Neuronal stem cell (in vitro differentiated cells): ENCODE measurements around the gene SLC13A2. TPM values are rescaled to one million over a fixed set of nuclear protein-coding genes. Genes with fewer than 3 reads are reported as not detected.
A peak's percentile ranks its signal among the peaks of the same experiment; 100 is the strongest.

ENCODE experiments used
- DNase-seq: peaks from one replicate; pipeline ENCODE4 v3.0.0-alpha.2; 2013; ENCODE audit warnings: low spot score
- H2AFZ ChIP-seq: one replicate; pipeline ENCODE4 v1.6.1; 2013; ENCODE audit warnings: mild to moderate bottlenecking, low read length, inconsistent platforms
- H2AK5ac ChIP-seq: 2 replicates; pipeline ENCODE4 v1.6.1; 2013; ENCODE audit warnings: low read depth, mild to moderate bottlenecking, inconsistent platforms, low read length, moderate library complexity, mixed read lengths
- H2BK120ac ChIP-seq: 2 replicates; pipeline ENCODE4 v1.6.1; 2013; ENCODE audit warnings: low read depth, mild to moderate bottlenecking, inconsistent platforms, low read length, moderate library complexity, mixed read lengths
- H2BK12ac ChIP-seq: one replicate; pipeline ENCODE4 v1.6.1; 2013; ENCODE audit warnings: low read length, inconsistent platforms
- H2BK15ac ChIP-seq: 2 replicates; pipeline ENCODE4 v1.6.1; 2013; ENCODE audit warnings: mild to moderate bottlenecking, low read length, inconsistent platforms, mixed read lengths
- H2BK5ac ChIP-seq: one replicate; pipeline ENCODE4 v1.6.1; 2013; ENCODE audit warnings: inconsistent platforms, mild to moderate bottlenecking, low read length, moderate library complexity
- H3K14ac ChIP-seq: one replicate; pipeline ENCODE4 v1.6.1; 2013; ENCODE audit warnings: low read length, inconsistent platforms
- H3K18ac ChIP-seq: 2 replicates; pipeline ENCODE4 v1.6.1; 2013; ENCODE audit warnings: low read length, inconsistent platforms
- H3K23ac ChIP-seq: 2 replicates; pipeline ENCODE4 v1.6.1; 2013; ENCODE audit warnings: low read depth, mild to moderate bottlenecking, mixed read lengths, low read length, inconsistent platforms; ENCODE audit not compliant: poor library complexity
- H3K27ac ChIP-seq: replicated peaks from 3 replicates; pipeline ENCODE4 v1.5.1; 2013; ENCODE audit warnings: low read length, inconsistent platforms
- H3K27me3 ChIP-seq, 3 experiments: 2 replicates each; pipeline ENCODE4 v1.6.1; 2013; ENCODE audit warnings: low read length in 3 of 3, mild to moderate bottlenecking in 2 of 3, inconsistent platforms in 1 of 3, low read depth in 1 of 3, mixed read lengths in 1 of 3, moderate library complexity in 1 of 3; ENCODE audit not compliant: control insufficient read depth in 3 of 3, insufficient read depth in 3 of 3
- H3K36me3 ChIP-seq, 2 donors: replicated peaks in 1 of 2; 2 replicates each; pipeline ENCODE4 v1.6.1; 2013; ENCODE audit warnings: low read length in 2 of 2; ENCODE audit not compliant: control insufficient read depth in 2 of 2, insufficient read depth in 2 of 2
- H3K4ac ChIP-seq: 2 replicates; pipeline ENCODE4 v1.6.1; 2013; ENCODE audit warnings: inconsistent platforms, mild to moderate bottlenecking, low read length, moderate library complexity
- H3K4me1 ChIP-seq, 2 donors: 1 replicate in 1 of 2; 2 replicates in 1 of 2; pipeline ENCODE4 v1.6.1; 2013; ENCODE audit warnings: low read length in 2 of 2, low read depth in 1 of 2; ENCODE audit not compliant: control insufficient read depth in 2 of 2, insufficient read depth in 1 of 2
- H3K4me2 ChIP-seq: one replicate; pipeline ENCODE4 v1.6.1; 2013; ENCODE audit warnings: mild to moderate bottlenecking, low read length, inconsistent platforms; ENCODE audit not compliant: insufficient read depth, poor library complexity, severe bottlenecking
- H3K4me3 ChIP-seq, 2 donors: 2 replicates each; pipeline ENCODE4 v1.5.1; 2013; ENCODE audit warnings: low read length in 2 of 2, mild to moderate bottlenecking in 2 of 2, inconsistent platforms in 1 of 2, moderate library complexity in 1 of 2
- H3K79me1 ChIP-seq: one replicate; pipeline ENCODE4 v1.6.1; 2013; ENCODE audit warnings: low read depth, mild to moderate bottlenecking, inconsistent platforms, low read length, moderate library complexity
- H3K9ac ChIP-seq: one replicate; pipeline ENCODE4 v1.6.1; 2013; ENCODE audit warnings: mild to moderate bottlenecking, low read depth, low read length, inconsistent platforms; ENCODE audit not compliant: poor library complexity
- H3K9me3 ChIP-seq, 2 donors: replicated peaks in 1 of 2; 2 replicates each; pipeline versions ENCODE3 to v1.6.1; 2013; ENCODE audit warnings: low read length in 2 of 2, mild to moderate bottlenecking in 2 of 2, inconsistent platforms in 1 of 2, low read depth in 1 of 2, mixed read lengths in 1 of 2, moderate library complexity in 1 of 2; ENCODE audit not compliant: control insufficient read depth in 2 of 2, insufficient read depth in 1 of 2
- H4K8ac ChIP-seq: one replicate; pipeline ENCODE4 v1.6.1; 2013; ENCODE audit warnings: low read depth, mild to moderate bottlenecking, inconsistent platforms, low read length, moderate library complexity
- H4K91ac ChIP-seq: one replicate; pipeline ENCODE4 v1.6.1; 2013; ENCODE audit warnings: low read length, low read depth, mild to moderate bottlenecking, inconsistent platforms; ENCODE audit not compliant: poor library complexity
- WGBS, 2 donors: extraction: QIAGEN DNeasy Blood & Tissue Kit; methylation state at CpG; one replicate each; pipeline ENCODE4 v1.1.7; 2013; ENCODE audit warnings: missing lambda C conversion rate in 2 of 2, mixed read lengths in 1 of 2; ENCODE audit not compliant: insufficient read length in 2 of 2, insufficient replicate concordance in 1 of 2; ENCODE audit errors: extremely low coverage in 2 of 2; 5-methylcytosine and 5-hydroxymethylcytosine counted together
- polyA plus RNA-seq, 2 experiments: library from polyadenylated mRNA; stranded (reverse); fragments of 200-250 nt; gene quantifications; one replicate each; pipeline ENCODE4 v1.2.3, GENCODE V29; 2013

SLC13A2 gene
- polyA plus RNA-seq (2013, experiment 1 of 2) = not detected
- not detected for polyA plus RNA-seq (2013, experiment 2 of 2)

GRCh38 chr17:28473542-28473941, at the start of gene SLC13A2:
Gene SLC13A2 (plus strand): TSS chr17:28473644. CDS start chr17:28473713, 69 bp downstream.
- Histone ChIP-seq H3K27ac (no peak within 1 kb of the TSS), H2BK12ac (no peak within 1 kb of the TSS), H3K23ac (no peak within 1 kb of the TSS), H3K4me3 (no peak within 1 kb of the TSS), H2AK5ac (no peak within 1 kb of the TSS), H3K36me3 (no peaks in the 10 kb centered on the region), H4K8ac (no peak within 1 kb of the TSS), H3K4me2 (no peak within 1 kb of the TSS), H2BK120ac (no peak within 1 kb of the TSS), H3K4ac (no peak within 1 kb of the TSS), H3K27me3 (peaks cover 0 to 40% (median 1%) of the 10 kb centered on the region in 3 experiments), H2AFZ (no peak within 1 kb of the TSS), H3K9ac (no peak within 1 kb of the TSS), H3K9me3 (no peaks in the 10 kb centered on the region), H3K4me1 (peaks cover 0 to 1% of the 10 kb centered on the region in 2 donors), H2BK5ac (no peak within 1 kb of the TSS), H4K91ac (no peak within 1 kb of the TSS), H3K79me1 (no peaks in the 10 kb centered on the region), H2BK15ac (no peak within 1 kb of the TSS), H3K18ac (no peak within 1 kb of the TSS), H3K14ac (no peak within 1 kb of the TSS)
- no CpG with 5 or more reads among the region's 5 CpGs for WGBS, 2 donors
- DNase-seq = no peak

GRCh38 chr17:28425206-28425605, 48.2 kb upstream of the SLC13A2 start:
- no peak overlapping the region for H4K8ac ChIP-seq
- no peak overlapping the region for H2BK15ac ChIP-seq
- DNase-seq = no peak
- H4K91ac ChIP-seq = no peak overlapping the region
- H2BK120ac ChIP-seq = no peak overlapping the region
- H3K9me3 ChIP-seq = no peaks in the 10 kb centered on the region
- no peaks in the 10 kb centered on the region for H3K79me1 ChIP-seq
- H3K27ac ChIP-seq = no peak overlapping the region
- H2AK5ac ChIP-seq = no peak overlapping the region
- H3K14ac ChIP-seq = no peak overlapping the region
- no CpG with 5 or more reads among the region's 13 CpGs for WGBS, 2 donors
- peaks cover 0 to 14% (median 0%) of the 10 kb centered on the region in 3 experiments for H3K27me3 ChIP-seq
- no peak overlapping the region for H2BK12ac ChIP-seq
- no peak overlapping the region for H2AFZ ChIP-seq
- H3K23ac ChIP-seq = no peak overlapping the region
- no peak overlapping the region for H3K9ac ChIP-seq
- peaks cover 5 to 6% of the 10 kb centered on the region in 2 donors for H3K4me1 ChIP-seq
- no peaks in the 10 kb centered on the region for H3K36me3 ChIP-seq
- H3K4me2 ChIP-seq = no peak overlapping the region
- H3K4ac ChIP-seq = no peak overlapping the region
- H3K18ac ChIP-seq = no peak overlapping the region
- no peak overlapping the region for H2BK5ac ChIP-seq
- no peak overlapping the region for H3K4me3 ChIP-seq

DNA sequence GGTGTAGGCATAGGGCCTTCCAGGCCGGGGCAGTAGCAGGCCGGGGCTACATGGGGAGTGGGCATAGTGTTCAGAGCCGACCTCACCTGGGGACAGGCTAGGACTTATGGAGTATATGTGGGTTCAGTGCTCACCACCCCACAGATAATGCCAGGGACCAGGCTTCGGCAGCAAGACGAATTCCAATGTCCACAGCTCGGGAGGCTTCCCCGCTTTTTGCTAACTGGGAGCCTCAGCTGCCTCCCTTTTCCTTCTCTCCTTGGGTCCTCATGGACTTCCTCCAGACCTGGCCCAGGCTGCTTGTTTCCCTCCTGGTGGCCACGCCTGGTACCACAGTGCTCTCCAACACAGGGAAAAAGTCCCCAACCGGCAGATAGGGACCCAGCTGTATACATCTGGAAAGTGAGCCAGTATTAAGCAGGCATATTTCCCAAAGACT, 47.3 kb upstream of the SLC13A2 start:
- Histone ChIP-seq H3K4me1 (peaks cover 5 to 6% of the 10 kb centered on the region in 2 donors), H4K8ac (no peak overlapping the region), H3K23ac (no peak overlapping the region), H2BK15ac (no peak overlapping the region), H4K91ac (no peak overlapping the region), H3K9ac (no peak overlapping the region), H2BK5ac (no peak overlapping the region), H2BK12ac (no peak overlapping the region), H2AFZ (no peak overlapping the region), H3K36me3 (no peaks in the 10 kb centered on the region), H3K4me3 (no peak overlapping the region), H3K9me3 (no peaks in the 10 kb centered on the region), H3K14ac (no peak overlapping the region), H3K18ac (no peak overlapping the region), H3K4ac (no peak overlapping the region), H2AK5ac (peak overlapping the region; percentile 54), H2BK120ac (no peak overlapping the region), H3K79me1 (no peaks in the 10 kb centered on the region), H3K27me3 (peaks cover 0 to 11% (median 0%) of the 10 kb centered on the region in 3 experiments), H3K4me2 (no peak overlapping the region), H3K27ac (no peak overlapping the region)
- no peak for DNase-seq
- WGBS, 2 donors = no CpG with 5 or more reads among the region's 9 CpGs

- H2AFZ ChIP-seq = no peak overlapping the region
- no peak overlapping the region for H2BK12ac ChIP-seq
- no peaks in the 10 kb centered on the region for H3K36me3 ChIP-seq
- H3K9ac ChIP-seq = no peak overlapping the region
- no peak overlapping the region for H3K4me3 ChIP-seq
- H2BK15ac ChIP-seq = no peak overlapping the region
- H3K4me1 ChIP-seq = peaks cover 5 to 6% of the 10 kb centered on the region in 2 donors
- no peaks in the 10 kb centered on the region for H3K79me1 ChIP-seq
- no peak overlapping the region for H2BK5ac ChIP-seq
- peaks cover 0 to 11% (median 0%) of the 10 kb centered on the region in 3 experiments for H3K27me3 ChIP-seq
- H2BK120ac ChIP-seq = no peak overlapping the region
- no peak overlapping the region for H4K91ac ChIP-seq
- WGBS, 2 donors = no CpG with 5 or more reads among the region's 5 CpGs
- H2AK5ac ChIP-seq = no peak overlapping the region
- H3K27ac ChIP-seq = no peak overlapping the region
- H3K14ac ChIP-seq = no peak overlapping the region
- H3K9me3 ChIP-seq = no peaks in the 10 kb centered on the region
- H3K23ac ChIP-seq = no peak overlapping the region
- no peak for DNase-seq
- no peak overlapping the region for H4K8ac ChIP-seq
- H3K4ac ChIP-seq = no peak overlapping the region
- no peak overlapping the region for H3K18ac ChIP-seq
- no peak overlapping the region for H3K4me2 ChIP-seq
These were observed 46.1 kb upstream of the SLC13A2 start for GRCh38 chr17:28427371-28427770.
